Kidney (tissue), 14 donors: Measurements from ENCODE around the gene MAML3. TPM values are rescaled to one million over a fixed set of nuclear protein-coding genes. Genes with fewer than 3 reads are reported as not detected.

ENCODE experiments used
- DNase-seq, 5 donors: peaks; one replicate each; pipeline ENCODE4 v3.0.0-alpha.2; 2013 to 2020
- FAIRE-seq: peaks from 2 replicates; lab custom pipeline; 2012; peaks lifted over from hg19 to GRCh38; lab: Jason Lieb, UNC
- H3K27ac ChIP-seq, 2 donors: one replicate each; pipeline ENCODE4 v1.7.0; 2013; ENCODE audit warnings: low read depth in 2 of 2, low read length in 2 of 2, inconsistent platforms in 1 of 2
- H3K27me3 ChIP-seq: one replicate; pipeline ENCODE4 v1.7.1; 2013; ENCODE audit warnings: low read length, inconsistent platforms; ENCODE audit not compliant: control insufficient read depth, insufficient read depth
- H3K36me3 ChIP-seq, 3 donors: one replicate each; pipeline versions ENCODE4 v1.7.0 to v1.7.1; 2013; ENCODE audit warnings: low read length in 3 of 3, control low read depth in 1 of 3, inconsistent platforms in 1 of 3; ENCODE audit not compliant: insufficient read depth in 3 of 3, control insufficient read depth in 2 of 3
- H3K4me1 ChIP-seq, 3 donors: one replicate each; pipeline versions ENCODE4 v1.7.0 to v1.7.1; 2013; ENCODE audit warnings: low read length in 3 of 3, inconsistent platforms in 1 of 3, low read depth in 1 of 3; ENCODE audit not compliant: control insufficient read depth in 2 of 3, insufficient read depth in 2 of 3
- H3K4me3 ChIP-seq, 3 donors: one replicate each; pipeline versions ENCODE4 v1.7.0 to v1.8.1; 2013; ENCODE audit warnings: low read length in 3 of 3, control low read depth in 1 of 3, inconsistent platforms in 1 of 3
- H3K9ac ChIP-seq, 3 donors: one replicate each; pipeline versions ENCODE4 v1.7.0 to v1.7.1; 2013; ENCODE audit warnings: low read length in 3 of 3, control low read depth in 1 of 3, inconsistent platforms in 1 of 3
- H3K9me3 ChIP-seq, 3 donors: one replicate each; pipeline versions ENCODE4 v1.7.0 to v1.7.1; 2013; ENCODE audit warnings: low read length in 3 of 3, control low read depth in 1 of 3, inconsistent platforms in 1 of 3; ENCODE audit not compliant: control insufficient read depth in 2 of 3, insufficient read depth in 1 of 3
- intact Hi-C: fragments of 100-400 bp; cut with DNase I; formaldehyde crosslinking; loops from one replicate; pipeline ENCODE4 v1.11.1; 2022
- polyA plus RNA-seq: library from polyadenylated mRNA; stranded (reverse); fragments of 350-450 nt; fragmentation: Illumina TruSeq; extraction: RNeasy Lipid Tissue Mini Kit (QIAGEN cat#74804); gene quantifications from one replicate; pipeline ENCODE4 v1.2.3, GENCODE V29; 2014; ENCODE audit warnings: low read depth, low replicate concordance; ENCODE audit not compliant: insufficient read depth
- total RNA-seq: library from RNA; stranded (reverse); fragmentation: NEBNext Ultra II Directional; extraction: Animal tissue kit (Norgen Biotek cat#: 25700); gene quantifications from one replicate; pipeline ENCODE4 v1.2.1, GENCODE V29; 2021
- TF ChIP-seq, protein P1 (sequence below): IDR thresholded peaks from 3 replicates; pipeline ENCODE4 v1.5.1; 2012; ENCODE audit warnings: mild to moderate bottlenecking, moderate library complexity, borderline replicate concordance; ENCODE audit not compliant: insufficient read depth; ENCODE audit errors: extremely low read depth
- donor health status: control.
- donor health status: control.
- donor health status: control.
- donor health status: control.
- donor health status: control.
- donor health status: DM: yes; HTN: yes; CAD: no.
- donor health status: Normal renal cell carcinoma (clear cell type).

MAML3 gene
- total and polyA plus RNA-seq, 2 donors from 2014 or later = 1.4 to 10.4 TPM

DNA sequence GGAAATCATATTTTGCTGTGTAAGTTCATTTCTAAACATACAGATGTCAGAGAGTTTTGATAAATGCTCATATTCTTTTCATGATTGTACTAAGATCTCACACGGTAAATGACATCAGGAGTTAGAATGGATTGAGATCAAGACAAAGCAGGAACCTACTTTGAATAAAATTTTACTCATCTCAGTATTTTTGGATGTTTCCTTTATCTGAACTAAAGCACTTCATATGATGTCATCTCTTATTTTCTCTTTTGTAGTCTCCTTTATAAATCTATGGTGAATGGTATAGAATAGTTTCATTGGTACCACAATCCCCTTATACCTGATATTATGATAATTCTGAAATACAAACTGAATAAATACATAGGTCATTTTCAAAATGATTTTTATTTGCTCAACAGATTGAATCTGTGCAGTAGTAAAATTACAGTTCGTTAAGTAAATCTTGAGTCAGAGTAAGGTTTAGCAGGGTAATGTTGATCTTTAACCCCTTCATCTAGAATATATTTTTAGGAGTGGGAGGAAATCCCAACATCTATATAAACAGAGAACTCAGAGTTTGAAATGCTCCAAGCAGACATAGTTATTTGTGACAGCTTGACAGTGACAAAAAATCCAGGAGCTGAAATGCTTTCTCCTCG is 308.4 kb downstream of the MAML3 start:
- Histone ChIP-seq H3K4me1 (no peaks in the 10 kb centered on the region), H3K27me3 (no peaks in the 10 kb centered on the region), H3K27ac (no peak overlapping the region), H3K36me3 (no peaks in the 10 kb centered on the region), H3K9ac (no peak overlapping the region), H3K9me3 (no peaks in the 10 kb centered on the region), H3K4me3 (no peak overlapping the region)
- intact Hi-C loops = no loop called here
- DNase-seq (no peak), FAIRE-seq (no peak)
- TF ChIP-seq, protein P1, sequence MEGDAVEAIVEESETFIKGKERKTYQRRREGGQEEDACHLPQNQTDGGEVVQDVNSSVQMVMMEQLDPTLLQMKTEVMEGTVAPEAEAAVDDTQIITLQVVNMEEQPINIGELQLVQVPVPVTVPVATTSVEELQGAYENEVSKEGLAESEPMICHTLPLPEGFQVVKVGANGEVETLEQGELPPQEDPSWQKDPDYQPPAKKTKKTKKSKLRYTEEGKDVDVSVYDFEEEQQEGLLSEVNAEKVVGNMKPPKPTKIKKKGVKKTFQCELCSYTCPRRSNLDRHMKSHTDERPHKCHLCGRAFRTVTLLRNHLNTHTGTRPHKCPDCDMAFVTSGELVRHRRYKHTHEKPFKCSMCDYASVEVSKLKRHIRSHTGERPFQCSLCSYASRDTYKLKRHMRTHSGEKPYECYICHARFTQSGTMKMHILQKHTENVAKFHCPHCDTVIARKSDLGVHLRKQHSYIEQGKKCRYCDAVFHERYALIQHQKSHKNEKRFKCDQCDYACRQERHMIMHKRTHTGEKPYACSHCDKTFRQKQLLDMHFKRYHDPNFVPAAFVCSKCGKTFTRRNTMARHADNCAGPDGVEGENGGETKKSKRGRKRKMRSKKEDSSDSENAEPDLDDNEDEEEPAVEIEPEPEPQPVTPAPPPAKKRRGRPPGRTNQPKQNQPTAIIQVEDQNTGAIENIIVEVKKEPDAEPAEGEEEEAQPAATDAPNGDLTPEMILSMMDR = no peak

- no peaks in the 10 kb centered on the region for H3K4me1 ChIP-seq
- no peak overlapping the region for H3K27ac ChIP-seq
- no peaks in the 10 kb centered on the region for H3K27me3 ChIP-seq
- H3K9me3 ChIP-seq = no peaks in the 10 kb centered on the region
- FAIRE-seq (no peak), DNase-seq (no peak)
- intact Hi-C loops = no loop called here
- no peaks in the 10 kb centered on the region for H3K36me3 ChIP-seq
- H3K9ac ChIP-seq = no peak overlapping the region
- no peak overlapping the region for H3K4me3 ChIP-seq
- TF ChIP-seq, protein P1 = no peak
Measured at GRCh38 chr4:139844459-139845036, 309.4 kb downstream of the MAML3 start.

- no peaks in the 10 kb centered on the region for H3K27me3 ChIP-seq
- H3K4me3 ChIP-seq = no peak overlapping the region
- no peak for FAIRE-seq
- no peak for DNase-seq
- no peaks in the 10 kb centered on the region for H3K9me3 ChIP-seq
- no peak overlapping the region for H3K9ac ChIP-seq
- H3K4me1 ChIP-seq = no peaks in the 10 kb centered on the region
- intact Hi-C loops = no loop called here
- no peaks in the 10 kb centered on the region for H3K36me3 ChIP-seq
- TF ChIP-seq, protein P1 = no peak
- no peak overlapping the region for H3K27ac ChIP-seq
Measured at GRCh38 chr4:139844057-139844456, 309.9 kb downstream of the MAML3 start.

GRCh38 chr4:139843641-139844040 is 310.3 kb downstream of the MAML3 start:
- Histone ChIP-seq H3K9ac (no peak overlapping the region), H3K9me3 (no peaks in the 10 kb centered on the region), H3K4me1 (no peaks in the 10 kb centered on the region), H3K27ac (no peak overlapping the region), H3K4me3 (no peak overlapping the region), H3K36me3 (no peaks in the 10 kb centered on the region), H3K27me3 (no peaks in the 10 kb centered on the region)
- DNase-seq (no peak), FAIRE-seq (no peak)
- intact Hi-C loops = no loop called here
- TF ChIP-seq, protein P1 = no peak
